Subcutaneous adipose tissue (tissue), 4 donors: ENCODE results near the gene HOXC6. TPM values are rescaled to one million over a fixed set of nuclear protein-coding genes. Genes with fewer than 3 reads are reported as not detected.

ENCODE experiments used
- CTCF ChIP-seq: fragments of 450-650 bp; IDR thresholded peaks from one replicate; pipeline ENCODE4 v1.5.1; 2016; ENCODE audit warnings: low read depth, mild to moderate bottlenecking, control low read depth, antibody characterized with exemption, moderate library complexity
- total RNA-seq, 4 donors: library from RNA; depleted of rRNA; stranded (reverse); fragments of >200 nt; gene quantifications; one replicate each; pipeline ENCODE4 v1.1.0, GENCODE V29; 2016

Gene HOXC6
- total RNA-seq, 4 donors from 2014 or later: 2.5 to 5.5 (median 5.2) TPM

GRCh38 chr12:54045401-54045800 is 17.2 kb downstream of the HOXC6 start:
- TF ChIP-seq CTCF: no peak

DNA sequence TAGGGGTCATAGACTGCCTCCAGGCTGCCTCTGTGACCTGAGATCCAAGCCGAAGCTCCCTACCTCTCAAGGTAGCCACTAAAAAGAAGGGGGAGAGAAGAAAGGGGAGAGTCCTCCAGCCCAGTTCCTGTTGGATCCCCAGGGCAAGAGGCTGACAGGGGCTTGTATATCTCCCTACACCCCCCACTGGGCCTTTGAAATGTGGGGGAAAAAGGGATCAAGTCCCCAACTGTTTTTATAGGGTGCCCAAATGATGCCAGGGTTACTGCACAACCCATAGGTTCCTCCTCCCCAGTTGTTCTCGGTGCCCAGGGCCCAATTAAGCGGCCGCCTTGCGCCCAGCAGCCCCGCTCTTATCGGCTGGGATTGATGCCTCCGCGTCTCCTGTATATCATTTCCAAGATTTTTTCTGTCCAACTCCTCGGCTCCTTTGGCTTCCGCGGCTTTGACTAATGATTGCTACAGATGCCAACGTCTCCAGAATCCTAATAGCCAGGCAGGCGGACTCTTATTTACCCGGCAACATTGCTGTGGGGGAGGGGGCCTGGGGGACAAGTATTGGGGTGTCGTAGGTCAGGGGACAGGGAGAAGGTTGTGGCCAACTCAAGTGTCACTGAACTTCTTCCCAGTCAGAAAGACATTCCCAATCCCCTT is 17.8 kb downstream of the HOXC6 start:
- no peak for TF ChIP-seq CTCF

DNA sequence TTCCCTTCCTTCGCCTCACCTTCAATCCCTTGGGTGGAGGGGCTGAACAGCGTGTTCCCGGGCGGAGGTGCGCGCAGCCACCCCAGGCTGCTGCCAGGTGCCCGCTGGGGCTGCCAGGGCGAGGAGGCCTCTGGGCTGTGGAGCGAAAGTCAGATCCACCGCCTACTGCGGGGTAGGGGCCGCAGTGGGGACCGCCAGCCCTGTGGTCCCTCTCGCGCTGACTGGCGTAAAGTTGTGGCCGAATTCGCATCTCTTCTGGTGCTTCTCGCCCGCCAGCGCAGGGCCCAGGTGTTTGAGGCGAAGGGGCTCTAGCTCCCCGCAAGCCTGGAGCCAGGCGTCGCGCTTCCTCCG is 18.5 kb downstream of the HOXC6 start:
- TF ChIP-seq CTCF: no peak

GRCh38 chr12:54047160-54047963 is 19.1 kb downstream of the HOXC6 start:
- TF ChIP-seq CTCF: no peak

DNA sequence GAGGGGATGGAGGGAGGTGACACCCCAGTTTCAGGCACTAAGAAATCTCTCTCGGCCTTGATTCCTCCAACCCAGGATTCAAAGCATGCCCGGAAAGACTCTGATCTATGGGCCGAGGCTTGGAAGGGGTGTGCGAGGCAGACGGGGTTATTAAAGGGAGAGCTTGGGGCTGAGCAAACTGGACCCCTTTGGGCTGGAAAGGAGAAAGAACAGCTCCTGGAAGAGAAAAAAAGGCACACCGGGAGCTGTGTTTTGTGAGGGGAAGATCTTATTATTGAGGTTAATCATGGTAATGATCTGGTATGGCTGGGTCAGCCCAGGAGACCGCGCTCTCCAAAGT is 19.7 kb downstream of the HOXC6 start:
- TF ChIP-seq CTCF: no peak

- TF ChIP-seq CTCF: no peak
These were observed 20.3 kb downstream of the HOXC6 start for GRCh38 chr12:54048406-54049093.

DNA sequence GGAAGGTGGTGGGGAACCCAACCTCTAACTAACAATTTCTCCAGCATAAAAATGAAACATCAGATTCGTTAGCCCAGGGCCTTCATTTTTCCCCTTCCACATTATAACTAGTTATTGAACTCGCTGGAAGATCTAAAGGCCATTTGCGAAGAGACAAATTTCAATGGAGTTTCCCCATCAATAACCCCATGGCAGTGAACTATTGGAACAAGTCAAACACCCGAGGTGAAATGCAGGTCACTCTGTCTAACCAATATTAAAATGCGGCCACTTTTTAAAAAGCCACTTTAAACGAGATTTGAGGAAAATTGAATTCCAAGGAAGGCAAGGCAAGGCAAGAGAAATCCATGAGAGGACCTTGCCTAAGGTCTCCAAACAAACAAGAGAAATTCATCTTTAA is 20.9 kb downstream of the HOXC6 start:
- TF ChIP-seq CTCF: no peak
